Measurements from ENCODE around the gene PHGDH.
"Not testable (repeated sequence)": the region's sequence is repeated elsewhere in the genome, so short reads cannot be mapped to it uniquely, and the experiment has no call there.

Gene PHGDH

GRCh38 chr1:119767486-119767885 lies 55.8 kb downstream of the PHGDH start:
- FAIRE-seq: no peak

- no peak for FAIRE-seq
Observed at GRCh38 chr1:119768778-119769177, 57.0 kb downstream of the PHGDH start, which contains the start of gene HMGCS2. HMGCS2 (minus strand) TSS chr1:119768905; CDS start chr1:119768844, 61 bp downstream.

- FAIRE-seq: no peak
Observed at GRCh38 chr1:119771016-119771415, 59.3 kb downstream of the PHGDH start.

GRCh38 chr1:119771770-119772169 lies 60.0 kb downstream of the PHGDH start:
- FAIRE-seq: no peak

- FAIRE-seq: no peak
Observed at GRCh38 chr1:119772298-119772697, 60.6 kb downstream of the PHGDH start.

DNA sequence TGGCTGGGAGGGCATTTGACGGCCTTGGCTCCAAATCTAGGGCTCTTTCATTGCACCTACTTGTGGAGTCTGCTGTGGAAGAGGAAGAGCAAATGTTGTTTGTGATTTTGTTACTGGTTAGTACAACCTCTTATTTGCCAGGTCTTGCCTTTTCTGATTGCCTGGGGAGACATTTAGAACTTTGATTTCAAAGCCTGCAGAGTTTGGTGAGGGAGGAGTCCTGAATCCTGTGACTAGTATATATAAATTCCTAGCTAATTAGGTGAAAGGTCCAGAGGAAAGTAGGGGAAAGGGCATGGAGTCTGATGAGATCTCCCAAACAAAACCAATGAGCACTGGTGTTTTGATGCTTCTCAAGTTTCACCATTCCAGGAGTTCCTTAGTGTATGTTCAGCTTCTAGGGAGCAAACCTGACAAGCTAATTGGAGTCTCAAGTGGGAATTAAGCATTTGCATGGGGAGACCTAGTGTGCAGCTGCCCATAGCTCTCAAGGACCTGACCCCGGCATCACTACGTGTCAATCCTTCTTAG lies 62.0 kb downstream of the PHGDH start:
- FAIRE-seq: no peak

- FAIRE-seq: no peak
Observed at GRCh38 chr1:119774746-119775490, 63.2 kb downstream of the PHGDH start.

DNA sequence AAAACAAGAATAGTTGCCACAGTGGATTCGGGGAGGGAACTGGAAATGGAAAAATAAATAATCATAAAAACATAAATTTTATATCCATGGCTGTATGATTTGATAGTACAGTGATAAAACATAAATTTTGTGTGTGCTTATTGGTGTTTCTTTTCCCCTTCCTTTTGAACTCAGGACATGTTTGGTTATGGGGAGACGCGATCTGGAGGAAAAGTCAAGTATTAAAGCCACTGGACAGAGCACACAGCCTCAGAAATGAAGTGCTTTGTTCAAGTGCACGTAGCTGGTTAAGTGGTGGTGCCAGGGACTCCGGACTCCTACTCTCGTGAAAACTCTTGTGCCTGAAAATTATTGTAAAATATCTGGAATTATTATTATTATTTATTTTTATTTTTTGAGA lies 66.6 kb downstream of the PHGDH start:
- FAIRE-seq: no peak

- FAIRE-seq: no peak
Observed at GRCh38 chr1:119778886-119779560, 67.3 kb downstream of the PHGDH start.

DNA sequence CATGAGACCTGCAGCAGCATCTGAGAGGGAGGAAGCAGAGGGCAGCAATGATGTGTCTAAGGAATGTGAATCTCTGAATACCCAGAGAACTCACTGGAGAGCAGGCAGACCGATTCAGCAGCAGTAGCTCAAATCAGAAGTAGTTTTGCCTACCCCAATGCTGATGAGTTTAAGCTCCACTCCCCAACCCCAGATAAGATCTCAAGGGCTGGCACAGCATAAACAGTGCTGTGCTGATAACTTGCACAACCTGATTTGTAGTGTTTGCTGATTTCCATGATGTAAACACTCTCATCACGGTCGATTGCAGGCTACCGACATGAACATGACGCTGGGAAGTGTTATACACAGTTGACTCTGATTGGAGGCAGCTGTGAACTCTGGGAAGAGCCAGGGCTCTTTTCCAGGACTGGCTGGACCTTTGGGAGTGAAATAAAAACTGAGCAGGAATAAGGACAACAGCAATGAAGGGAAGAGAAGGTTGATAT lies 68.2 kb downstream of the PHGDH start:
- FAIRE-seq: no peak

- no peak for FAIRE-seq
Observed at GRCh38 chr1:119781434-119782210, 69.9 kb downstream of the PHGDH start.

DNA sequence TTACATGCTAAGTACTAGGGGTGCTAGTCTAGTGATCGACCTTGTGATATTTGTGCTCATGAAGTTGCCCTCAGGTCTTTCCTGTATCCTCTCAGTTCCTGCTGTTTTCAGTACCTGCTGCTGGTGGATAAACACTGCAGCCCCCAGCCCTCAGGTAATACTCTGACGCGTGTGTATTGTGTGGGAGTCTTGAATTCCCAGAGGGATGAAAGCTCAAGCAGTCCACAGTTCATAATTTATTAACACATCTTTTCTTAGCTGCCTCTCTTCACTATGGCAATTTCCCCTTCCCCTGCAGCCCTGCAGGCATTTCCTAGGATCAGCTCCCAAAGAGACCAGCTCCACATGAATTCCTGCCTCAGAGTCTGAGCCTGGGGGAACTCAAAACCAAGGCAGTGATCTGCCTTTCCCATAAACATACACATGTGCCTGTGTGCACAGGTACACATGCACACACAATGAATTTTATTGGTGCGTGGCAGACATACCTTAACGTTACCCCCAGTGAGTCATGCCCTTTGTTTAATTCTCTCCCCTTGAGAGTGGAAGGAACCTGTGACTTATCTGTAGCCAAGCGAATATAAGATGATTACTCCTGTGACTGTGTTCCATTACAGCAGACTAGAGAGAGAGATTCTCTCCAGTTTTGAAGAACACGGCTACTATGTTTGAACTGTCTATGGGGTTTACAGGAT lies 71.0 kb downstream of the PHGDH start:
- no peak for FAIRE-seq

DNA sequence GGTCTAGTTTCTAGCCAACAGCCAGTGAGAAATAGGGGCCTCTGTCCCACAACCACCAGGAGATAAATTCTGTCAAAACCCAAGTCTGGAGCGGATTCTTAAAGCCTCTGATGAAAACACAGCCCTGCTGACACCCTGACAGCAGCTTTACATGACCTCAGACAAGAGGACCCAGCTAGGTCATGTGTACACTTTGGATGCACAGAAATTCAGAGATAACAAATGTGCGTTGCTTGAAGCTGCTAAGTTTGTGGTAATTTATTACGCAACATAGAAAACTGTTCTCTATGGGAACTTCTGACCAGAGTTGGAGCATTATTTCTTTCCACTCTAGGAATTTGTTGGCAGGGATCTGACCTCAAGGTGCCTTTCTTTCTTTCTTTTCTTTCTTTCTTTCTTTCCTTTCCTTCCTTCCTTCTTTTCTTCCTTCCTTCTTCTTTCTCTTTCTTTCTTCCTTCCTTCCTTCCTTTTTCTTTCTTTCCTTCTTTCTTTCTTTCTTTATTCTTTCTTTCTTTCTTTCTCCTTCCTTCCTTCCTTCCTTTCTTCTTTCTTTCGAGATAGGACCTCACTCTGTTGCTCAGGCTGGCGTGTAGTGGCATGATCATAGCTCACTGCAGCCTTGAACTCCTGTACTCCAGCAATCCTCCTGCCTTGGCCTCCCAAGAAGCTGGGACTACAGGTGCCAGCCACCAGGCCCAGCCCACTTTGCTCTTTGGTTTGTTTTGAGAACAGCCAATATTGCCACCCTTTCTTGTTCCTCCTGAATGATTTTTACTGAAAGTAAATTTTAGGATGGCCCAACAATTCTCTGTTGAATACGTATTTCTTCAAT lies 71.8 kb downstream of the PHGDH start:
- FAIRE-seq: no peak

- FAIRE-seq: no peak
Observed at GRCh38 chr1:119784191-119784781, 72.6 kb downstream of the PHGDH start.

- not testable (repeated sequence) for FAIRE-seq
Observed at GRCh38 chr1:119786046-119786445, 74.3 kb downstream of the PHGDH start.

GRCh38 chr1:119786473-119787050 lies 74.8 kb downstream of the PHGDH start:
- not testable (repeated sequence) for FAIRE-seq

DNA sequence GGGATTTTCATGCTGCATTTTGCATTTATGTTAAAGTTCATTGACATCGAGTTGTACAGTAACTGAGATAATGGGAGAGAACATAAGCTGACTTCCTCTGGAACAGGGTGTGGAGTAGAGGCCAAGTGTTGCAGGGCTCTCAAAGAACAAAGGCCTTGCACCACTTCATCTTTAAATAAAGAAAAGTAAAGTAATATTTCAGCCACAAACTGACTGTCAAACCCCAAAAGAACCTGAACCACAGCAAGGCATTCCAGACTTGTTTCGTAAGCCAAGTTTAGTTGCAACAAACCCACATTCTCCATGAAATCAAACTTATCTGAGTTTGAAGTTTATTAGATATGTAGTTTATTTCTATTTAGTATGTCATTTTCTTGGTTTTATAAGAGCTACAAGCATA lies 76.0 kb downstream of the PHGDH start:
- FAIRE-seq: no peak

- FAIRE-seq: no peak
Observed at GRCh38 chr1:119790451-119791198, 78.9 kb downstream of the PHGDH start.

- FAIRE-seq: no peak
Observed at GRCh38 chr1:119791377-119791776, 79.6 kb downstream of the PHGDH start.
